Coronary artery (tissue), 2 donors: ENCODE measurements around the gene PPP4R2.

ENCODE experiments used
- DNase-seq: peaks from one replicate; pipeline ENCODE4 v3.0.0-alpha.2; 2017; ENCODE audit warnings: low spot score
- H3K27ac ChIP-seq, 2 donors: fragments of 200-600 bp; sonication (generic); one replicate each; pipeline ENCODE4 v1.5.1; 2016 to 2019
- H3K4me3 ChIP-seq: fragments of 200-600 bp; sonication (generic); 2 replicates; pipeline ENCODE4 v1.5.1; 2016; ENCODE audit warnings: mild to moderate bottlenecking, moderate library complexity
- CTCF ChIP-seq: fragments of 200-600 bp; sonication (generic); IDR thresholded peaks from one replicate; pipeline ENCODE4 v1.5.1; 2019; ENCODE audit warnings: antibody characterized with exemption

Gene PPP4R2, protein sequence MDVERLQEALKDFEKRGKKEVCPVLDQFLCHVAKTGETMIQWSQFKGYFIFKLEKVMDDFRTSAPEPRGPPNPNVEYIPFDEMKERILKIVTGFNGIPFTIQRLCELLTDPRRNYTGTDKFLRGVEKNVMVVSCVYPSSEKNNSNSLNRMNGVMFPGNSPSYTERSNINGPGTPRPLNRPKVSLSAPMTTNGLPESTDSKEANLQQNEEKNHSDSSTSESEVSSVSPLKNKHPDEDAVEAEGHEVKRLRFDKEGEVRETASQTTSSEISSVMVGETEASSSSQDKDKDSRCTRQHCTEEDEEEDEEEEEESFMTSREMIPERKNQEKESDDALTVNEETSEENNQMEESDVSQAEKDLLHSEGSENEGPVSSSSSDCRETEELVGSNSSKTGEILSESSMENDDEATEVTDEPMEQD

DNA sequence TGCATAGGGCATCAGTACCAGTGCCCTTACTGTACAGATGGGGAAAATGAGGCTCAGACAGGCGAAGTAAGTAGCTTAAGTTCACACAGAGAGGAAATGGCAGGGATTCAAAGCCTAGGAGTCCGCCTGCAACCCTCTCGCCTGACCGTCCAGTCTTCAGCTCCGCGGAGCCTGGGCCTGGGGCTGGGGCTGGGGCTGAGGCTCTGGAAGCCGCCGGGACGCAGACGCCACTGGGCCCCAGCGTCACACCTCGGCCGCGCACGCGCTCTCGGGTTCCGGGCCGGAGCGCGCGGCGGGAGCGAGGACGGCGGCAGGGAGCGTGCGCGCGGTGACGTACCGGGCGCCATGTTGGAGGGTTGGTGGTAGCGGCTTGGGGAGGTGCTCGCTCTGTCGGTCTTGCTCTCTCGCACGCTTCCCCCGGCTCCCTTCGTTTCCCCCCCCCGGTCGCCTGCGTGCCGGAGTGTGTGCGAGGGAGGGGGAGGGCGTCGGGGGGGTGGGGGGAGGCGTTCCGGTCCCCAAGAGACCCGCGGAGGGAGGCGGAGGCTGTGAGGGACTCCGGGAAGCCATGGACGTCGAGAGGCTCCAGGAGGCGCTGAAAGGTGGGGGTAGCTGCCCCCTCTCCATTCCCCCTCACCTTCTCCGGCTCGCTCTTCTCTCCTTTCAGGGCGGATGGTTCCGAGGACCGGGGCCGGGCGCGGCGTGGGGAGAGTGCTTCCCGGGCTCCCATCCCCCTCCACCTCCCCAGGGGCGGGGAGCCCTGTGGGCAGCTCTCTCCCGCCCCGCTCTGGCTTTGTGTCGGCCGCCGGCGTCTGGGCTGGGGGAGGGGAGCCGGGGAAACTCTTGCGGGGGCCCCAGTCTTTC lies at the start of gene PPP4R2:
Gene PPP4R2, plus strand, starts transcription at position 339 of the 861 bp plus-strand sequence. Its CDS starts 227 bp downstream, at position 566.
- Histone ChIP-seq H3K27ac (peak within 1 kb of the TSS; percentile 93 to 94), H3K4me3 (peak within 1 kb of the TSS; percentile 79)
- TF ChIP-seq CTCF, result no peak
- peak; percentile 91 for DNase-seq

GRCh38 chr3:72947715-72948490 lies 48.7 kb upstream of the PPP4R2 start:
- no peak for DNase-seq
- TF ChIP-seq CTCF, result no peak
- H3K27ac ChIP-seq, result no peak overlapping the region
- H3K4me3 ChIP-seq, result no peak overlapping the region

DNA sequence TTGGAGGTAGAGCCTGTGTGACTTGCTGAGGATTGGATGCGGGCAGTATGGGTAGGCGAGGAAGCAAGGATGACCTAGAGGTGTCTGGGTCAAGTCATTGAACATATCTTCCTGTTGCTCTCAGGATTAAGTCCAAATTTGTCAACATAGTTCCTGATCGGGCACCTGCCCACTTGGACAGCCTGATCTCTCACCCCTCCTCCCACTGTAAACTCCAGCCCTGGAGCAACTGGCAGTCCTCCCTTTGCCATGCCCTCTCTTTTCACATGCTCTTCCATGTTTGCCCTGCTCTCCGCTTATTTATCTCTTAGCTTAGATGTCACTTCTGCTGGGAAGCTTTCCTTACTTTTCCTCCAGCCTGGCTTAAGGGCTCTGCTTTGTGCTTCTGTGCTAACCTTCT lies 47.6 kb upstream of the PPP4R2 start:
- H3K4me3 ChIP-seq, result no peak overlapping the region
- DNase-seq, result no peak
- no peak overlapping the region for H3K27ac ChIP-seq
- no peak for TF ChIP-seq CTCF

- Histone ChIP-seq H3K4me3 (no peak overlapping the region), H3K27ac (no peak overlapping the region)
- TF ChIP-seq CTCF, result no peak
- no peak for DNase-seq
Measured at GRCh38 chr3:72950372-72950771, 46.2 kb upstream of the PPP4R2 start.

DNA sequence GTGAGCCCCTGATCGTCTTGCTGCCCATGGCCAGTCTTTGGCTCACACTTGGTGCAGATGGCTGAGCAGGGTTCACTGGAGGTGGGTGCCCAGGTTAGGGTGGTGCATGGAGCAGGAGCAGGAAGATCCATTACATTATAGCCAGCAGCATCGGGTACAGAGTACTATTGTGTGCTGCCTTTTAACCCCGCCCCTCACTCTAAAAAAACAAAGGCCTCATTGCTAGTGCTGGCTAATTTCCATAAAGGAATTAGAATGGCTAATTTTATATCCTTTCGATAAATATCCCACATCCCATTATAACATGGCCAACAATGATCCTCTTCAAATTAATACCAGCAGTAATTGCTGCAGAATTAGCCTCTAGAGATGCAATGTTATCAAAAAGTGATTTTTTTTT lies 45.8 kb upstream of the PPP4R2 start:
- H3K27ac ChIP-seq, result no peak overlapping the region
- DNase-seq, result no peak

More for the DNA sequence above, 45.8 kb upstream of the PPP4R2 start:
- no peak for TF ChIP-seq CTCF
- H3K4me3 ChIP-seq, result no peak overlapping the region
